Measurements from ENCODE around the gene GALNT14. TPM values are rescaled to one million over a fixed set of nuclear protein-coding genes. Genes with fewer than 3 reads are reported as not detected.

GALNT14 gene
- total RNA-seq, 1 experiment from 2014 or later, result 2.7 TPM

GRCh38 chr2:31060397-31060796, 77.8 kb downstream of the GALNT14 start:
- no peak overlapping the region for H4K91ac ChIP-seq (ENCODE audit: insufficient read length, low read depth, low read length)

More at GRCh38 chr2:31060397-31060796, 77.8 kb downstream of the GALNT14 start:
- no peak overlapping the region for H2BK120ac ChIP-seq (ENCODE audit: low read depth, low read length, poor library complexity, severe bottlenecking)
- DNase-seq, result no peak
- no peak overlapping the region for H3K18ac ChIP-seq (ENCODE audit: insufficient read length, low read depth, low read length)
- Mint-ChIP-seq H3K27ac (no peak overlapping the region), H3K4me3 (no peak overlapping the region), H3K27me3 (ENCODE audit: low read depth) (peaks cover 1% of the 10 kb centered on the region; the same call in 1 of the 2 replicates), H3K36me3 (ENCODE audit: insufficient read depth in 1 of 3, low read depth in 3 of 3) (no peaks in the 10 kb centered on the region; a peak in 1 of 7 replicates), H3K4me1 (peaks cover 5 to 7% of the 10 kb centered on the region in 2 experiments), H3K9me3 (no peaks in the 10 kb centered on the region; a peak in 2 of 5 replicates)
- H3K23ac ChIP-seq (ENCODE audit: insufficient read length, low read depth, low read length), result no peak overlapping the region
- H2AK5ac ChIP-seq (ENCODE audit: insufficient read length, low read length), result no peak overlapping the region
- WGBS (ENCODE audit: extremely low coverage, insufficient read length, low lambda C conversion rate), result no CpG with 5 or more reads among the region's 6 CpGs
- no peaks in the 10 kb centered on the region for H4K20me1 ChIP-seq (ENCODE audit: control insufficient read depth, insufficient read depth, insufficient read length)
- H2BK5ac ChIP-seq (ENCODE audit: insufficient read length, low read length), result no peak overlapping the region
- no peak overlapping the region for H3K27ac ChIP-seq (ENCODE audit: insufficient read length, low read depth, low read length)
- no peak overlapping the region for H3K56ac ChIP-seq (ENCODE audit: insufficient read length, low read depth, low read length)
- no peak overlapping the region for H3T11ph ChIP-seq (ENCODE audit: low read length)
- no peak overlapping the region for H3K9ac ChIP-seq (ENCODE audit: extremely low read depth, insufficient read length, low read length)
- no peaks in the 10 kb centered on the region for H3K79me1 ChIP-seq (ENCODE audit: insufficient read depth, low read depth, low read length, poor library complexity, severe bottlenecking)
- H3K4ac ChIP-seq (ENCODE audit: low read depth, low read length), result no peak overlapping the region
- no peak overlapping the region for H2BK15ac ChIP-seq (ENCODE audit: low read depth, low read length)
- no peak overlapping the region for H2BK20ac ChIP-seq (ENCODE audit: low read depth, low read length, poor library complexity, severe bottlenecking)
- no peaks in the 10 kb centered on the region for H3K9me3 ChIP-seq (ENCODE audit: control insufficient read depth, low read depth, low read length)
- H4K8ac ChIP-seq (replicated peaks; ENCODE audit: insufficient read length, low read depth, low read length), result no peak overlapping the region
- H4K5ac ChIP-seq (ENCODE audit: insufficient read length, low read depth, low read length), result no peak overlapping the region
- H3K23me2 ChIP-seq (ENCODE audit: insufficient read length, low read depth, low read length, poor library complexity, severe bottlenecking), result no peaks in the 10 kb centered on the region
- H3K79me2 ChIP-seq (ENCODE audit: insufficient read depth, low read length), result no peaks in the 10 kb centered on the region
- TF ChIP-seq CTCF (conservative IDR thresholded peaks at IDR 0.05), result no peak
- H3K4me1 ChIP-seq (ENCODE audit: insufficient read depth, low read length), result no peaks in the 10 kb centered on the region
- no peak overlapping the region for H3K14ac ChIP-seq (ENCODE audit: insufficient read depth, low read length)
- no peak overlapping the region for H2BK12ac ChIP-seq (ENCODE audit: insufficient read length, low read depth, low read length)
- H2AFZ ChIP-seq (ENCODE audit: low read length), result no peak overlapping the region
- H3K27me3 ChIP-seq (ENCODE audit: insufficient read depth, low read length), result no peaks in the 10 kb centered on the region
- no peak overlapping the region for H3K4me2 ChIP-seq (ENCODE audit: insufficient read depth, insufficient read length, low read length)

Data from H9 (cell line).